T-helper 1 cell (primary cell): ENCODE measurements around the gene BLCAP.
A peak's percentile ranks its signal among the peaks of the same experiment; 100 is the strongest.
"Not testable (repeated sequence)": the region's sequence is repeated elsewhere in the genome, so short reads cannot be mapped to it uniquely, and the experiment has no call there.

Source experiments
- DNase-seq, 5 donors: peaks; one replicate each; pipeline ENCODE4 v3.0.0-alpha.2; 2012 to 2020
- total RNA-seq, 4 donors: gene quantifications; one replicate each; lab custom pipeline; 2026; lab: John Stamatoyannopoulos, UW

BLCAP gene, protein sequence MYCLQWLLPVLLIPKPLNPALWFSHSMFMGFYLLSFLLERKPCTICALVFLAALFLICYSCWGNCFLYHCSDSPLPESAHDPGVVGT
- total RNA-seq: 33.2 to 51.2 (median 47.3) reads per million in 4 donors

GRCh38 chr20:37527638-37528445 is at the start of gene BLCAP:
Gene BLCAP (minus strand): TSS chr20:37527876. CDS start chr20:37519174, 8,702 bp downstream.
- DNase-seq: peak; percentile 87 to 94 (median 91)

DNA sequence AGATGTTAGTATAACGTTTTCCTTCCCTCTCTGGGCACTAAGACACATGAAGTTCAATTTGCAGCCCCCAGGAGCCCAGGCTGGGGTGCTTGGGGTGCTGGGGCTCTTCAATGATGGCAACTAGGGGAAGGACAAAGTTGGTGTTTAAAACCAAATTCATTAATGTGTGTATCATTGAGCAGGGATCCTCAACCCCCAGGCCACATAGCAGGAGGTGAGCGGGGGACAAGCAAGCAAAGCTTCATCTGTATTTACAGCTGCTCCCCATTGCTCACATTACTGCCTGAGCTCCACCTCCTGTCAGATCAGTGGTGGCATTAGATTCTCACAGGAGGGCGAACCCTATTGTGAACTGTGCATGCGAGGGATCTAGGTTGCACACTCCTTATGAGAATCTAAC is 49.8 kb upstream of the BLCAP start:
- not testable (repeated sequence) for DNase-seq

DNA sequence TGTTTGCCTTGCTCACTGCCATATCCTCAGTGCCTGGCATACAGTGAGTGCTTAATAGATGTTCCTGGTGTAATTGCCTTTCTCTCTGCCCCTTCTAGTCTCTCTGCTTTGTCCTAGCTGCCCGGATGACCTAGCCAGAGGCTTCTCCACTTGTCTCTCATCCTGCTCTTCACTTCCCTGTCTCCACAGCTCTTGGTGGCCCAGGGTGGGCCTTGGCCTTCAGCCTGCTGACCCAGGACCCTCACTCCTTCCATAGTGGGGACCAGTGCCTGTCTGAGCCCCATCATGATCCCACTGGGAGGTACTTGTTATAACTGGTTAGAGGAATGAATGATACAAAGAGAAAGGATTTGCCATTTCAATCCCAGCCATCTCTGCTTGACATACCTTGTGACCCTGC is 49.2 kb upstream of the BLCAP start:
- DNase-seq: no peak

DNA sequence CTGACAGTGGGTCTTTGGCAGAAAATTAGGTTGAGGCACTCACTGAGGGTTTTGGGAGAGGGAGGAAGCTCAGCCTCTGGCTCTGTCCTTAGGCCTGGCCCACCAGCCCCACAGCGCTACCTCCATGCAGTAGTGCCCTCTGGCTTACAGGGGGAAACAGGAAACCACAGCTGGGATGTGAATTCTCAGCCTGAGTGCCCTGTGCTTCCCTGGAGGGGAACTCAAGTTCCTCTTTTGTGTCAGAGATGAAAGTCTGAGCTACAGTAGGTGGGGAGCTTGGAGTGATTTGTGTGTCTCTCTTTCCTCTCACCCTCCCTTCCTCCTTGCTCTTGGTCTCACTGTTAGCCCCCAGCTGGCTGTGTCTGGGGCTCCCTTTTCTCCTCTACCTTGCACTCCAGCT is 48.2 kb upstream of the BLCAP start:
- no peak for DNase-seq

DNA sequence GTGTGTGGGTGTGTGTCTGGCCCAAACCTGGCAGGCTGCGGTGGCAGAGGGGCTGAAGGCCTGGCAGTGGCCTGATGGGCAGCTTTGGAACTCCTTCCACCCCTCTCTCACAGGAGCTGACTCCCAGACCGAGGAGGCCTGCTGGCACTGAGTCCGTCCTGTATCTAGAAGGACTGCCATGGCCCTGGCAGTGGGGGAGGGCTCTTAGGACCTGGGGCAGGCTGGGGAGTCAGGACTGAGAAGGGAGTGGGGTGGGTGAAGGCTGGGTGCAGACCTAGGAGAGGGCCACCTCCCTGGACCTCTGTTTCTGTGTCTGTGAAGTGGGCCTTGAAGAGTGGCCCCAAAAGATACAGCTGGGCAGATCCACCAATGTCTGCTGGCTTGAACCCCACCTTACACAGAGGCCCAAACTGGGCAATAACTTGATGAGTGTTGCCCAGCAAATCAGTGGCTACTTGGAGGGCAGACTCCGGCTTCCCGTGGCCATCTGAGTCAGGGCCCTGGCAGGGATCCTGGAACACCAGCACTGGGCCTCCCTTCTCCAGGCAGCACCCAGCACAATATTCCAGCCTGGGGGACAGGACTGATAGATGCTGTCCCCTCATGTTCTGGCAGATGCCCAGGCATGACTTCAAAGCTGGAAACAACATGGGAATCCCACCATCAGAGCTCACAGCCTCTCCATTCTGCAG is 46.7 kb upstream of the BLCAP start:
- DNase-seq: no peak

DNA sequence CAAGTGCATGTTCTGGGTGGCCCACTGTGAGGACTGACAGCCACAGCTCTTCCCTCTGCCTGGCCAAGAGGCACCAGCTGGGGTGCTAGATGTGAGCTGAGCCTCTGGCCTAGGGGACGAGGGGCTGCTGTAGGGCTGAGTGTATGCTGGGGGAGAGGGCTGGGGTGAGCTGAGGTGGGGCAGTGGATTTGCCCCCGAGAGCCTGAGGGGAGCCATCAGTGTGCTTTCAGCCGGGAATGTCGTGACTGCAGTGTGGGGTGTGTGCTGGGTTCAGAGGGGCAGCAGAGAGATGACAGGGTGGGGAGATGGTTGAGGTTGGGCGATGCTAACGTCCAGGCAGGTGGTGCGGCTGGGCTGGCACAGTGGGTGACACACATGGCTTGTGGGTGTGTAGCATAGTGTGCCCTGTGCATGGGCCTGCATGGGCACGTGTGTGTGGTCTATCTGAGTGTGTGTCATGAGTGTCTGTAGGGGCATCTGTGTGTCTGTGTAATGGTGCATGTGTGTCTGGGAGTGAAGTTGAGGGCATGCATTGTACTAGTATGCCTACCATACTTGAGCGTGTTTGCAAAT is 46.0 kb upstream of the BLCAP start:
- DNase-seq: no peak

GRCh38 chr20:37571033-37571432 is 43.4 kb upstream of the BLCAP start:
- DNase-seq: no peak

- DNase-seq: no peak
Measured at GRCh38 chr20:37570419-37570818, 42.7 kb upstream of the BLCAP start.

- DNase-seq: no peak
Measured at GRCh38 chr20:37567671-37568588, 40.3 kb upstream of the BLCAP start.

DNA sequence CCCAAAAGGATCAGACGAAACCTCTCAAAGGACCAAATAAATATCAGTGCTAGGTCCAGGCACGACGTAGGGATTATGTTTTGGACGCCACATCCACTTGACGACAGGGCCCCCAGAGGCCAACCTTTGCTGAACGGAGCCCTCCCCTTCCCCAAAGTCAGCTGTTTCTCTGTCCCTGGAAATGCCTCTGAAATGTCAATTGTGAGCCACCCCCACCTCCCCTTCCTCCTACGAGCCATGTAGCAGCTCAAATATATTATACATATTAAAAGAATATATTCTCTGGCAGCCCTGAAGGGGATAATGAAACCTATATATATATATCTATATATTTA is 39.6 kb upstream of the BLCAP start:
- DNase-seq: no peak

GRCh38 chr20:37566590-37567330 is 39.1 kb upstream of the BLCAP start:
- no peak for DNase-seq

DNA sequence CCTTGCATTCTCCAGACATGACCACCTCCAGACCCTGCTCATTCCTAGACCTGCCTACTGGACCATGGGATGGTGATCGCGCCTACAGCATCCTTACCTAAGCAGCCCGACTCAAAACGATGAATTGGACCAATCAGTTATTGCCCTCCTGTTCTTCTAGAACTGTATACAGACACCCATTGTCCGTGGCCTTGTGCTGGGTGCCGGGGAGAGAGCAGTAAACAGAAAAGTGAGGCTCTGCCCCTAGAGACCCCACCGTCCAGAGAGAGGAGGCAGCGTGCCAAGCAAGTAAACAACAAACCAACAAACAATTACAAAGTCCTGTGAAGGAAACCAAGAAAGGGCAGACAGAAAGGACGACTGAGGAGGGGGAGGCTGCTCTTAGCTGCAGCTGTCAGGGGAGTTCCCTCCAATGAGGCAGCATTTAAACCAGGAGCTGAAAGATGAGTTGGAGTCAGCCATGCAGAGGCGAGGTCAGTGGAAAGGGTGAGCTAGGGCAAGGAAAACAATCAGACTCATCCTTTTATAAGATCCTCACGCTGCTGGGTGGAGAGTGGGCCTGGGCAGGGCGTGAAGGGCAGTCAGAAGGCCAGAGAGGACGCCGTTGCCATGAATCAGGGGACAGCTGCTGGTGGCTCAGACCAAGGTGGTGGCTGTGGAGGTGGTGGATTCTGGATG is 37.6 kb upstream of the BLCAP start:
- no peak for DNase-seq

DNA sequence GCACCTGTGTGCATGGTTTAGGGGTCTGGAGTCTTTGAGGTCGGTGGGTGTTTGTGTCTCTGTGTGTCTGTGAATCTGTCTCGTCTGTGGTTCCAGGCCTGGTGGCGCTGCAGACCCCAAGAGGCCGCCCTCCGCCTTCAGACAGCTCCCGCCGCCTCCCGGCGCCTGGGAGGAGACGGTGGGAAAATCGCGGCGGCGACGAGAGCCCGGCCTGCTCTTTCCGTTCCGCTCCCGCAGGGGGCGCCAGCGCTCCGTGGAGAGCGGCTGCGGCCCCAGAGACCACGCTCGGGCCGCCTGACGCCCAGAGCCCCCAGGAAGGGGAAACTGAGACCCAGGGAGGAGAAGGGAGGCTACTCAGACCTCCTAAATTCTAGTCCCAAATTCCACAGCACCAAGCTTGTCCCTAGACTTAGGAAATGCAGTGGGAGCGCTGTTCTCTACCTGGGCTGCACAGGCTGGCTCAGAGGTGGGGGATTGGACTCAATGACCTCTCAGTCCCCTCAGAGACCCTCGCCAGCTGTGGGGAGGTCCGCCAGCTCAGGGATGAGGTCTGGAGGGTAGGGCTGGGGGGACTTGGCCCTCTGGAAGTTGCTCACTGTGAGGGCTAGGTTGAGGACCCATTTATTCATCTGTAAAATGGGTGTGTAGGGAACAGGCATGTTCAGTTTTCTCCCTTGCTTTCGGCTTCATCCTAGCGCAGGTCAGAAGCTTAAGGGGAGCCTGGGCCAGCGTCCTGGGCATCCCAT is 36.9 kb upstream of the BLCAP start:
- DNase-seq: peak in 3 of 5 donors; percentile 7 to 24 (median 15)

- DNase-seq: no peak
Measured at GRCh38 chr20:37564016-37564387, 36.3 kb upstream of the BLCAP start.

DNA sequence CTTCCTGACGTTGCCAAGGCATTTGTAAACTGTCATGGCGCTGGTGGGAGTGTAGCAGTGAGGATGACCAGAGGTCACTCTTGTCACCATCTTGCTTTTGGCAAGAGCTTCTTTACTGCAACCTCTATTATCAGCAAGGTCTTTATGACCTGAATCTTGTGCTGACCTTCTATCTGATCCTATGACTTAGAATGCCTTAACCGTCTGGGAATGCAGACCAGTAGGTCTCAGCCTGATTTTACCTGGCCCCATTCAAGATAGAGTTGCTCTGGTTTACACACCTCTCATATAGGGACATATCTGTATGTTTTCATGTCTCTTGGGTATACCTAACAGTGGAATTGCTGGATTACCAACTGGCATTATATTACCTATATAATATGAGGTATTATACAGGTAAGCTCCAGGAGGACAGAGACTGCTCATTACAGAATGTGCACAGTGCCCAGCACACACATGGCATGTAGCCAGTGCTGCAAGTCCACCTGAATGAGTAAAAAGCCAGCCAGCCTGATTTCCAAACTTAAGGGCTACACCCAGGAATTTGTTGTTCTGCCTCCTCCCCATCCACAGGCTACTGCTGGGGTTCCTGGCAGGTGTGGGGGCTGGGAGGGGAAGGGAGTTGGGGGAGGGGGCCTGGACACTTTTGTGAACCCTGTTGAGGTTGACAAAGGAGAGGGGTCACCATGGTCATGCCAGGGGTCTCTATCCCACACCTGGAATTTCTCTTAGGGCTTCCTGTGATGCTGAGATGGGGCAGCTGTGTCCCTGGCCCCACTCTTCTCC is 35.2 kb upstream of the BLCAP start:
- no peak for DNase-seq

- DNase-seq: no peak
Measured at GRCh38 chr20:37560629-37561028, 33.0 kb upstream of the BLCAP start.

- DNase-seq: no peak
Measured at GRCh38 chr20:37559312-37560027, 31.8 kb upstream of the BLCAP start.

DNA sequence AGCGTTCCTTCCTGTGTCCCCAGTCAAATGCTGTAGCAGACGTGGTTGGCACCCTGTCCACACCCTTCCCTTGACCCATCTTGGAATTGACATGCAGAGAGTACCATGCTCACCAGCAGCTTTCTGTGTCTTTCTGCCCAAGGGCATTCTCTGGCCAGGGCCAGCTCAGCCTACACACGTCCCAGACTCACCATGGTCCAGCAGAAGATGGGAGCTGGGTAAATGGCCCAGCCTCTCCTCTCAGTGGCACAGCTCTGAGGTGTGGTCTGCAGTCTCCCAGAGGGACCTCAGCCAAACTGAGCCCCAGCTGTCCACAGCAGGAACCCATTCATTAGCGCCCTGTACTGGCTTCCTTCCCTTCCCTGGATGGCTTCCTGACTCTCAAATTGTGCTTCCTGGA is 31.1 kb upstream of the BLCAP start:
- DNase-seq: no peak

DNA sequence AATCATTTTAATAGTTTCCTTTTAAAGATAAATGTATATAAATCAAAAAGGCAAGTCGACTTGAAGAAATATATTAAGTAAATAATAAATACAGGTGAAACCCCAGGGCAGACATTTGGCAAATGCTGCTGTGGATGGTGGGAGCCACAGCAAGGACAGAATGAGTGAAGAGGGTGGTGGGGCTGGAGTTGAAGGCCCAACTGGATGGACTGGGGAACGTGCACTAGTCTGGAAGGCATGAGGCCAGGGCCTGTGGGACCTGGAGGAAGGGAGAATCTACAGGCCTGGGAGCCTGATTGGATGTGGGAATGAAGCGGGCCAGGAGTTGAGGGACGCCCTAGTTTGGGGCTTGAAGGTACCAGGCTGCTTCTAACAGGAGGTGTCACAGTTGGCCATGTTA is 30.6 kb upstream of the BLCAP start:
- DNase-seq: no peak
